Neutrophil (primary cell): Measurements from ENCODE around the gene IP6K2.

Source experiments
- H3K27ac ChIP-seq: fragments of 200-600 bp; sonication (generic); 2 replicates; pipeline ENCODE4 v1.5.1; 2016; ENCODE audit warnings: mild to moderate bottlenecking, moderate library complexity
- H3K27me3 ChIP-seq: fragments of 200-600 bp; sonication (generic); 2 replicates; pipeline ENCODE4 v1.6.0; 2016; ENCODE audit warnings: mild to moderate bottlenecking
- H3K36me3 ChIP-seq: fragments of 200-600 bp; sonication (generic); 2 replicates; pipeline ENCODE4 v1.5.1; 2017
- H3K4me1 ChIP-seq, 2 experiments: fragments of 200-600 bp in 1 of 2; sonication (generic) in 1 of 2; 1 replicate in 1 of 2; 2 replicates in 1 of 2; pipeline versions ENCODE4 v1.5.1 to v1.6.1; 2013 to 2016; ENCODE audit warnings: low read depth in 1 of 2, low read length in 1 of 2, mild to moderate bottlenecking in 1 of 2, moderate library complexity in 1 of 2; ENCODE audit not compliant: control insufficient read depth in 1 of 2, insufficient read depth in 1 of 2
- H3K4me3 ChIP-seq, 2 experiments: fragments of 200-600 bp in 1 of 2; sonication (generic) in 1 of 2; 1 replicate in 1 of 2; 2 replicates in 1 of 2; pipeline ENCODE4 v1.5.1; 2013 to 2016; ENCODE audit warnings: low read depth in 1 of 2, low read length in 1 of 2, mild to moderate bottlenecking in 1 of 2, moderate library complexity in 1 of 2
- H3K9me3 ChIP-seq: fragments of 200-600 bp; sonication (generic); 2 replicates; pipeline ENCODE4 v1.5.1; 2016
- TF ChIP-seq, protein P1 (sequence below): fragments of 200-600 bp; sonication (generic); IDR thresholded peaks from 2 replicates; pipeline ENCODE4 v1.5.1; 2016; ENCODE audit warnings: antibody characterized with exemption

The IP6K2 gene

DNA sequence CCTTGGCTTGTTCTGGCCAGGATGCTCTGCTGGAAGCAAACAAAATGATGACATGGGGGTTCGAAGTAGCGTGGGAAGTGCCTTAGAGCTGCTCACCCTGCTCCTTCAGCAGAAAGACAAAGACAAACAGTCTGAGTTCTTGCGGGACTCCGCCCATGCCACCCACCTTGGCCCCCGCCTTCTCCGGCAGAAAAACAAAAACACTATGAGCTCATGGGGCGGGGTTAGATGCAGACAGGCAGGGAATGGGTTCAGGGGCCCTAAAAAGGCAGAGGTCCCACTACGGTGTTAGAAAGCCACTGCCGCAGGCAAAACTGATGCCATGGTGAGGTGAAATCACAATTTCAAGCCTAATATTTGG, 21.6 kb downstream of the IP6K2 start:
- no peaks in the 10 kb centered on the region for H3K27me3 ChIP-seq
- TF ChIP-seq, protein P1, sequence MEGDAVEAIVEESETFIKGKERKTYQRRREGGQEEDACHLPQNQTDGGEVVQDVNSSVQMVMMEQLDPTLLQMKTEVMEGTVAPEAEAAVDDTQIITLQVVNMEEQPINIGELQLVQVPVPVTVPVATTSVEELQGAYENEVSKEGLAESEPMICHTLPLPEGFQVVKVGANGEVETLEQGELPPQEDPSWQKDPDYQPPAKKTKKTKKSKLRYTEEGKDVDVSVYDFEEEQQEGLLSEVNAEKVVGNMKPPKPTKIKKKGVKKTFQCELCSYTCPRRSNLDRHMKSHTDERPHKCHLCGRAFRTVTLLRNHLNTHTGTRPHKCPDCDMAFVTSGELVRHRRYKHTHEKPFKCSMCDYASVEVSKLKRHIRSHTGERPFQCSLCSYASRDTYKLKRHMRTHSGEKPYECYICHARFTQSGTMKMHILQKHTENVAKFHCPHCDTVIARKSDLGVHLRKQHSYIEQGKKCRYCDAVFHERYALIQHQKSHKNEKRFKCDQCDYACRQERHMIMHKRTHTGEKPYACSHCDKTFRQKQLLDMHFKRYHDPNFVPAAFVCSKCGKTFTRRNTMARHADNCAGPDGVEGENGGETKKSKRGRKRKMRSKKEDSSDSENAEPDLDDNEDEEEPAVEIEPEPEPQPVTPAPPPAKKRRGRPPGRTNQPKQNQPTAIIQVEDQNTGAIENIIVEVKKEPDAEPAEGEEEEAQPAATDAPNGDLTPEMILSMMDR: no peak
- H3K9me3 ChIP-seq: no peaks in the 10 kb centered on the region
- H3K36me3 ChIP-seq: peaks cover 75% of the 10 kb centered on the region
- H3K4me1 ChIP-seq: no peaks in the 10 kb centered on the region
- no peak overlapping the region for H3K4me3 ChIP-seq
- H3K27ac ChIP-seq: no peak overlapping the region

DNA sequence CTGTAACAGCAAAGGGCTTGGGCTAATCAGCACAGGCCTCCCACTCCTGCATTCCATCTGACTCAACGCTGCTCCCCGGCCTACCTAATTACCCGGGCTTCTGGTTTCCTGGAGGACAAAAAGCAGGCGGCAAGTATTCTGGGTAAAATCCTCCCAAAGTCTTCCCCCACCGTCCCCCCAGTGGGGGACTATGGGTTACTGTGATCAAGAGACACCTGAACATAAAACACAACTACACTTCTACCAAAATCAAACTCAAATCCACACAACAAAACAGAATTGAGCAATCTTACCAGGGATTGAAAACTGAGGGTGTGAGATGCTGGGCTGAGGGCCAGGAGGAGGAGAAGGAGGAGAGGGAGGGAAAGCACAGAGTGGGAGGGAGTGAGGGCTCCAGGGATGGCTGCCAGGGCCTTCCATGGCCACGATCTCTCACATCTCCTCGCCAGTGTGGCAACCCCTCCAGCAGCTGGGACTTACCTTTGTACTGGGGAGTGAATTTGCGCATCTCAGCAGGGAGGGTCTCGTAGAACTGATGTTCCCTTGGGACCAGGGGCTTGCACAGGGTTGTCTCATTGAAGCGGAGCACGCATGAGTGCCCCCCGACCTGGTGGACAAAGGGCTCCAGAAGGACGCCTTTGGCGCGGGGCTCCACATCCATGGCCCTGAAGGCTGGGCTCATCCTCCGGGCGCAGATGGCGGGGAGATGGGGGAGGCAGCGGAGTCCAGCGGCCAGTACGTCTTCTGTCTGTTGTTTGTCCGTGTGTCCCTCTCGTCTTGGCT, 22.2 kb downstream of the IP6K2 start:
- TF ChIP-seq, protein P1: no peak
- Histone ChIP-seq H3K4me3 (no peak overlapping the region), H3K9me3 (no peaks in the 10 kb centered on the region), H3K27me3 (no peaks in the 10 kb centered on the region), H3K36me3 (peaks cover 81% of the 10 kb centered on the region), H3K4me1 (no peaks in the 10 kb centered on the region), H3K27ac (no peak overlapping the region)

DNA sequence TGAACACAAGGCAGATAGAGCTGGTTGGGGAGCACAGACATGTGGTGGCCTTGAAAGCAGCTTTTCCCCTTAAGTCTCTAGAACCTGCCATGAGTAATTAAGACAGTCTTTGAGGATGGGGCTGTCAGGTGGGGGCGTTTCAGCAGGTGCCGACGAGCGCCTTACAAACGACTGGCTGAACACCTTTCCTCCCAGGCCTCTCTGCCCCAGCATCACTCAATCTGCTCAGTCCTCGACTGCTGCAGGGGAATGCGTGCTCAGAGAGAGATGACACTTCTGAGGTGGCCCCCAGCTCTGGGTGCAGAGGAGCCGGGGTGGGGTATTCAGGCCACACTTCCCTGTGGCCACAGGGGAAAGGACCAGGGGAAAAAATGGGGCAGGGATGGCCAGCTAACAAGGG, 23.2 kb downstream of the IP6K2 start:
- H3K4me3 ChIP-seq: no peak overlapping the region

DNA sequence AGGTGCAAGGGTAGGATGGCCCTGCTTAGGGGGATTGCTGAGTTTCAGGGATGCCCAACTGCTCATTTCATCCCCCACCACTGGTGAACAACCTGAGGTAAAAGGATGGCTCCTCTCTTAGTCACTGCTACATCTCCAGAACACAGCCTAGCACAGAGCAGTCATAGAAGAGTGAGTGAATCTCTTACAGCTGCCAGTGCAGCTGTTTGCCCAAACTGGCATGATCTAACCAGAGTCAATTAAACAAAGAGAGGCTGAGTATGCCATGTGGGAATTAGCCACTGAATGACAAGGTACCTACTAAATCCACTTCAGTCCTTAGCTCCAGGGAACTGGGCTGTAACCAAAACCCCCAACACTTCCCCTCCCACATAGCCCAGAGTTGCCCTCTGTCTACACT, 24.5 kb downstream of the IP6K2 start:
- Histone ChIP-seq H3K9me3 (no peaks in the 10 kb centered on the region), H3K36me3 (peaks cover 82% of the 10 kb centered on the region), H3K27me3 (no peaks in the 10 kb centered on the region), H3K4me1 (no peaks in the 10 kb centered on the region), H3K27ac (no peak overlapping the region), H3K4me3 (no peak overlapping the region)
- TF ChIP-seq, protein P1: no peak

More for the DNA sequence above, 23.2 kb downstream of the IP6K2 start:
- Histone ChIP-seq H3K9me3 (no peaks in the 10 kb centered on the region), H3K27ac (no peak overlapping the region), H3K27me3 (no peaks in the 10 kb centered on the region), H3K36me3 (peaks cover 82% of the 10 kb centered on the region), H3K4me1 (no peaks in the 10 kb centered on the region)
- TF ChIP-seq, protein P1: no peak

DNA sequence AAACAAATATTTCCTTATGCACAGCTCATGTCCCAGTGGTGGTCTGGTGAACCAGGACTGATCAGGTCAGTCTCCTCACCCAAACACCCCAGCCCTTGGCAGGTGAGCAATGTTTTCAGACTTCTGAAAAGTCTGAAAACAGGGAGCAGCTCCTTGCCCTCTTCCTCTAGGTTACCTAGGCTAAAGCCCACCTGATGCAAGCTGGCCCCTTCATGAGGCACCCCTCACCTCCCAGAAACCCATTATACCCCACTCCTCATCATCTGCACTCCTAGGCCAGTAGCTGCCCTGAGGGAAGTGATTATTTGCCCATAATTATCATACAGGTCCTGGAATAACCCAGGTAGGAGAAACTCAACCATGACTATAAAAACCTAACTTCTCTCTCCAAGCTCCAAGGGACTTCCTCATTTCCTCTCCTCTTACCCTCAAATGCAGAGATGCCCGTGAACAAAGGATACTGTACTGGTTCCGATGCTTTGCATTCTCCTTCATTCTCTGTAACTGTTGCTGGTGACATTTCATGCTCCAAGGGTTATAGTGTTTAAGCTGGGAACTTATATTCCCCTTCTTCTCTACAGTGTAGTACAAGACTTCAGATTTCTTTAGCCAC, 26.1 kb downstream of the IP6K2 start:
- H3K27ac ChIP-seq: peak overlapping the region; percentile 19
- peaks cover 4% of the 10 kb centered on the region in 2 experiments for H3K4me1 ChIP-seq
- H3K36me3 ChIP-seq: peaks cover 85% of the 10 kb centered on the region
- TF ChIP-seq, protein P1: no peak
- H3K4me3 ChIP-seq: no peak overlapping the region
- no peaks in the 10 kb centered on the region for H3K9me3 ChIP-seq
- no peaks in the 10 kb centered on the region for H3K27me3 ChIP-seq
